Epithelial cell of umbilical artery (primary cell): ENCODE results near the gene TPSG1. TPM values are rescaled to one million over a fixed set of nuclear protein-coding genes. Genes with fewer than 3 reads are reported as not detected.

ENCODE experiments used
- total RNA-seq: library from RNA; depleted of rRNA; stranded (reverse); fragments of >200 nt; gene quantifications from 2 replicates; pipeline ENCODE4 v1.2.3, GENCODE V29; 2014

TPSG1 gene
- total RNA-seq: not detected in 2 replicates

DNA sequence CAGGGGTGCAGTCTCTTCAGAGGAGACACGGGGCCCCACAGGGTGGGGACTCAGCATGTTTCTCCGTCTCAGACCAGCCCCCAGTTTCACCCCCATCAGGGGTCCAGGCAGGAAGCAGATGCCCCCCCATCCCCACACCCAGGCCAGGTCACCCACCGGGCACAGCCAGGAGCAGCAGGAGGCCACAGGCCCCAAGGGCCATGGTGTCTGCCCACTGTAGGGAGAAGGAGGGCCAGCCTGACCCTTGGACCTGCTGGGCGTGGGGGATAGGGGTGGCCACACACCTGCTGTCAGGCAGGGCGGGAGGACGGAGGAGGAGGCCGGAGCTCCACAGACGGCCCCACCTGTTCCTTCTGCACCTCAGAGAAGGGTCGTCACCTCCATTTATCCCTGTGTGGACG is at the start of gene TPSG1:
Gene TPSG1 (minus strand): TSS at position 218 of the 401 bp plus-strand sequence. CDS start 16 bp downstream, at position 202.

DNA sequence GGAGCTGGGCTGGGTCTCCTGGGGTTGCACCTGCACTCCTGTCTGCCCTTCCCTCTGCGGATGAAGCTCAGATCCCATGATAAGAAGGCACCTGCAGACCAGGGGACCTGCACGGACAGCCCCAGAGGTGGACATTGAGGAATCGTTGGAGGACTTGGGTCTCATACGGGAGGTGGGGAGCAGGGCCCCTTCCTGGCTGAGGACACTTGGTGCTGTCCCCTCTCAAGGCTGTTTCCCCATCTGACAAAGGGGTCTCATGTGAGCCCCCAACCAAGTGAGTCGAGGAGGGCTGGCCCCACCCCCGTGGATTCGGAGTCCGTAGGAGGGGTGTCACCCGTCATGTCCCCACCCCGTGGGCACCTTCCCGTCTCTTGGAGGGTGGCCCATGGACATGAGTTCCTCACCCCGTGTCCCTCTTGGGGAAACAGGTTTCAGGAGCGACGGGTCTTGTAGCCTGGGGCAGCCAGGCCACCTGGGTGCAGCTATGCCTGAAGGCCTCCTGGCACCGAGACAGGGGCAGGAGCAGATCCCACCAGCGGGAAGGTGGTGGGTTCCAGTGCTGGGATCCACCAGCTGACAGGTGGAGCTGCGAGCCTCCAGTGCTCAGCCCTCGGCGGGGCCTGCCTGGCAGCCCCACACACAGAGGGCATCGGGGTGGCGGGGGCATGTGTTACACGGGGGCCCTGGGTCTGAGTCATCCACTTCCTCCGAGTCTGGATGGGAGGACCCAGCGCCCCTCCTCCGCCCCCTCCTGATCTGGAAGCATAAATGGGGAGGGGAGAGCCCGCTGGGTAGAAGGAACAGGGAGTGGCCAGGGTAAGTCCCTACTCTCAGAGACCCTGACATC is 30.4 kb upstream of the TPSG1 start, which contains the start of gene TPSD1:
Gene TPSD1 (plus strand): TSS at position 794 of the 847 bp plus-strand sequence. CDS start 212 bp downstream, outside the sequence.

DNA sequence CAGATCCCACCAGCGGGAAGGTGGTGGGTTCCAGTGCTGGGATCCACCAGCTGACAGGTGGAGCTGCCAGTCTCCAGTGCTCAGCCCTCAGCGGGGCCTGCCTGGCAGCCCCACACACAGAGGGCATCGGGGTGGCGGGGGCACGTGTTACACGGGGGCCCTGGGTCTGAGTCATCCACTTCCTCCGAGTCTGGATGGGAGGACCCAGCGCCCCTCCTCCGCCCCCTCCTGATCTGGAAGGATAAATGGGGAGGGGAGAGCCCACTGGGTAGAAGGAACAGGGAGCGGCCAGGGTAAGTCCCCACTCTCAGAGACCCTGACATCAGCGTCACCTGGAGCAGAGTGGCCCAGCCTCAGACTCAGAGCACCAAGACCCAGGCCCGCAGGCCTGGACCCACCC is 15.4 kb upstream of the TPSG1 start, which contains the start of gene TPSAB1:
Gene TPSAB1 (plus strand): TSS at position 270 of the 400 bp plus-strand sequence. CDS start 234 bp downstream, outside the sequence.

DNA sequence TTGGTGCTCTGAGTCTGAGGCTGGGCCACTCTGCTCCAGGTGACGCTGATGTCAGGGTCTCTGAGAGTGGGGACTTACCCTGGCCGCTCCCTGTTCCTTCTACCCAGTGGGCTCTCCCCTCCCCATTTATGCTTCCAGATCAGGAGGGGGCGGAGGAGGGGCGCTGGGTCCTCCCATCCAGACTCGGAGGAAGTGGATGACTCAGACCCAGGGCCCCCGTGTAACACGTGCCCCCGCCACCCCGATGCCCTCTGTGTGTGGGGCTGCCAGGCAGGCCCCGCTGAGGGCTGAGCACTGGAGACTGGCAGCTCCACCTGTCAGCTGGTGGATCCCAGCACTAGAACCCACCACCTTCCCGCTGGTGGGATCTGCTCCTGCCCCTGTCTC is 5.0 kb upstream of the TPSG1 start, which contains the start of gene TPSB2:
Gene TPSB2 (minus strand): TSS at position 101 of the 387 bp plus-strand sequence. CDS start 233 bp downstream, outside the sequence.

Other genes starting within 250 kb of the TPSG1 start
- 0.30 and 0.65 TPM in 2 replicates for gene SOX8, start 243.5 kb downstream of the TPSG1 start, total RNA-seq
- not detected in 2 replicates for gene SSTR5, start 152.5 kb downstream of the TPSG1 start, total RNA-seq
- gene C1QTNF8, start 129.0 kb downstream of the TPSG1 start, total RNA-seq: not detected in 2 replicates
- under 0.01 and 0.15 TPM in 2 replicates for gene CACNA1H, start 72.2 kb downstream of the TPSG1 start, total RNA-seq
- gene TPSB2, start 4.9 kb upstream of the TPSG1 start, total RNA-seq: not detected in 2 replicates
- gene TPSAB1, start 15.4 kb upstream of the TPSG1 start, total RNA-seq: not detected in 2 replicates
- gene TPSD1, start 30.8 kb upstream of the TPSG1 start, total RNA-seq: not detected in 2 replicates
- gene UBE2I, start 84.4 kb upstream of the TPSG1 start, total RNA-seq: 51.2 and 57.8 TPM in 2 replicates
- gene BAIAP3, start 108.4 kb upstream of the TPSG1 start, total RNA-seq: 0.32 and 0.91 TPM in 2 replicates
- 91.3 and 120 TPM in 2 replicates for gene TSR3, start 126.6 kb upstream of the TPSG1 start, total RNA-seq
- gene GNPTG, start 126.7 kb upstream of the TPSG1 start, total RNA-seq: 21.3 and 26.3 TPM in 2 replicates
- gene UNKL, start 189.4 kb upstream of the TPSG1 start, total RNA-seq: 4.9 and 5.2 TPM in 2 replicates
- 23.4 and 24.7 TPM in 2 replicates for gene UQCC4, start 195.5 kb upstream of the TPSG1 start, total RNA-seq
- gene PERCC1, start 205.8 kb upstream of the TPSG1 start, total RNA-seq: not detected in 2 replicates
- gene CCDC154, start 219.3 kb upstream of the TPSG1 start, total RNA-seq: under 0.01 and 0.15 TPM in 2 replicates
- gene CLCN7, start 249.8 kb upstream of the TPSG1 start, total RNA-seq: 40.9 and 60.6 TPM in 2 replicates